IPS-20b (cell line): ENCODE measurements around the gene SIGLEC15.

Source experiments
- H3K27ac ChIP-seq: one replicate; pipeline ENCODE4 v1.5.1; 2013; ENCODE audit warnings: low read length
- H3K27me3 ChIP-seq: 2 replicates; pipeline ENCODE4 v1.6.1; 2013; ENCODE audit warnings: mild to moderate bottlenecking, low read length, inconsistent platforms; ENCODE audit not compliant: insufficient read depth
- H3K36me3 ChIP-seq: 2 replicates; pipeline ENCODE4 v1.6.1; 2013; ENCODE audit warnings: low read depth, mild to moderate bottlenecking, inconsistent platforms, low read length, moderate library complexity; ENCODE audit not compliant: insufficient read depth
- H3K4me1 ChIP-seq: 2 replicates; pipeline ENCODE4 v1.6.1; 2013; ENCODE audit warnings: mild to moderate bottlenecking, control low read depth, inconsistent platforms, low read length, moderate library complexity; ENCODE audit not compliant: insufficient read depth
- H3K4me3 ChIP-seq: 2 replicates; pipeline ENCODE4 v1.5.1; 2013; ENCODE audit warnings: mild to moderate bottlenecking, low read length, inconsistent platforms
- H3K9ac ChIP-seq: 2 replicates; pipeline ENCODE4 v1.6.1; 2013; ENCODE audit warnings: low read depth, mild to moderate bottlenecking, inconsistent platforms, low read length, moderate library complexity
- H3K9me3 ChIP-seq: 2 replicates; pipeline ENCODE4 v1.6.1; 2013; ENCODE audit warnings: mild to moderate bottlenecking, low read depth, low read length, inconsistent platforms; ENCODE audit not compliant: insufficient read depth

The SIGLEC15 gene

DNA sequence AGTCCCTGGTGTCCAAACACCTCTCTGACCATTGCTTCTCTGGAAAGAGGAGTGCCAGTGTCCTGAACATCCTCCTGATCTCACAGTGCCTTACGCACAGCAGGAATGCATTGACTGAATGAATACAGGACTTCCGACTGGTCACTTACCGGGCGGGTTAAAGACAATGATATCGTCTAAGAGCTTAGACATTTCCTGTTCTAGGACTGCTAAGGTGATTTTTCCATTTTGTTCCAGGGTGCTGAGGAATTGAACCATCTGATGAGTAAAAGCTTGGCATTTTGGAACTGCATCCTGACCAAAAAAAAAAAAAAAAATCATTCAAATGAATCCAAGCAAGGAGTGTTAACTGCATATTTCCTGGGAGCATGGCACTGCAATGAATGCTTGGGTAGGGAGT is 40.0 kb downstream of the SIGLEC15 start:
- no peak overlapping the region for H3K9ac ChIP-seq
- H3K4me1 ChIP-seq, result no peaks in the 10 kb centered on the region
- no peak overlapping the region for H3K4me3 ChIP-seq
- H3K36me3 ChIP-seq, result peaks cover 42% of the 10 kb centered on the region
- H3K27me3 ChIP-seq, result no peaks in the 10 kb centered on the region
- no peaks in the 10 kb centered on the region for H3K9me3 ChIP-seq
- H3K27ac ChIP-seq, result no peak overlapping the region

DNA sequence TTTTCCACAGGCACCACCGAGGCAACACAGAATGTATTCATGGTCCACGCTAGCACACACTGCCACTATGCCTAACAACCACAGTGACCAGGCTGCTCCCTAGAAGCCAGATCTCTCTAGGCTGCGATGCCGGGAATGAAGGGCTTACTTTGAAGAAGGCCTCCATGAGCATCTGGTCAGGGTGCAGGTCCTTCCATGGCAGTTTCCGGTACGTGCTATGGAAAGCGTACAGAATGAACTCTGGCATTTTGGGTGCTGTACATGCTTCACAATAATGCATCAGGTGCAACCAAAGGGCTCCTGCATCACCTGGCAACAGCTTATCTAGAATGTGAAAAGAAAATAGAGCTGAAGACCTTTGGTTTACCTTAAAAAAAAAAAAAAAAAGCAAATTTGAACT is 44.9 kb downstream of the SIGLEC15 start:
- no peak overlapping the region for H3K27ac ChIP-seq
- H3K27me3 ChIP-seq, result no peaks in the 10 kb centered on the region
- no peaks in the 10 kb centered on the region for H3K9me3 ChIP-seq
- H3K4me3 ChIP-seq, result no peak overlapping the region
- no peaks in the 10 kb centered on the region for H3K4me1 ChIP-seq
- peaks cover 38% of the 10 kb centered on the region for H3K36me3 ChIP-seq
- H3K9ac ChIP-seq, result no peak overlapping the region

DNA sequence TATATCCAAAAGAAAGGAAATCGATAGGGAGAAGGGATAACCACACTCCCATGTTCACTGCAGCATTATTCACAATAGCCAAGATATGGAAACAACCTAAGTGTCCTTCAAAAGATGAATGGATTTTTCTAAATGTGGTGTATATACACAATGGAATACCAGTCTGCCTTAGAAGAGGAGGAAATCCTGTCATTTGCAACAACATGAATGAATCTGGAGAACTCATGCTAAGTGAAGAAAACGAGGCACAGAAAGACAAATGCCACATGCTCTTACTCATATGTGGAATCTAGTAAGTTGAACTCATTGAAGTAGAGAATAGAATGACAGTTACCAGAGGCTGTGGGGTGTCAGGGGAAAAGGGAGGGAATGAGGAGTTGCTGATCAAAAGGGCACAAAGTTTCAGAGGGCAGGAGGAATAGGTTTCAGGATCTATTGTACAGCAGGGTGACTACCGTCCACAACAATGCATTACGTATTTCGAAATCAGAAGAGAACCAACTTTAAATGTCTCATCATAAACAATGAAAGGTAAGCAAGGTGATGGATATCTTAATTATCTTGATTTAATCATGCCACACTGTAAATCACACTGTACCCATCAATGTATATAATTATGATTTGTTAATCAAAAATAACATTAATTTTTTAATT is 46.1 kb downstream of the SIGLEC15 start:
- Histone ChIP-seq H3K36me3 (peaks cover 33% of the 10 kb centered on the region), H3K27me3 (no peaks in the 10 kb centered on the region), H3K4me3 (no peak overlapping the region), H3K9me3 (no peaks in the 10 kb centered on the region), H3K9ac (no peak overlapping the region), H3K4me1 (no peaks in the 10 kb centered on the region), H3K27ac (no peak overlapping the region)

DNA sequence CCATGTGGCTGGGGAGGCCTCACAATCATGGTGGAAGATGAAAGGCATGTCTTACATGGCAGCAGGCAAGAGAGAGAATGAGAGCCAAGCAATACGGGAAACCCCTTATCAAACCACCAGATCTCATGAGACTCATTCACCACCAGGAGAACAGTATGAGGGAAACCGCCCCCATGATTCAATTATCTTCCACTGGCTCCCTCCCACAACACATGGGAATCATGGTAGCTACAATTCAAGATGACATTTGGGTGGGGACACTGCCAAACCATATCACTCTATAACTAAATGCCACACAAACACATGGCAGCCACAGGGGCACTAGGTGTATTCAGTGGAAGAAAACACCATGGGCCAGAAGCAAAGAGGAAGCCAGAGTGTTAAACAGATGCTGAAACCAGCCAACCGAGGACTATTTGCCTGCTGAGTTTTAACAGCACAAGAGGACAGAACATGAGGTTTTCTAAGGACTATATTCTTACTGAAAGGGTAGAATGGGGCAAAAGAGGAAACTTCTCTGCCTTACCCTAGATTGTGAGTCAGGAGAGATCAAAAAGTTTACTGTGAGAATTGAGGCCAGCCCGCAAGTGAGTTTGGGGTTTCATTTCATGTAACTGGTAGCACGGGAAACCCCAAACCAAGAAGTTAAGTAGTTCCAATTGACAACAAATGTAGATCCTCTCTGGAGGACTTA is 49.2 kb downstream of the SIGLEC15 start:
- Histone ChIP-seq H3K36me3 (peaks cover 44% of the 10 kb centered on the region), H3K9me3 (no peaks in the 10 kb centered on the region), H3K27me3 (no peaks in the 10 kb centered on the region), H3K9ac (no peak overlapping the region), H3K27ac (no peak overlapping the region), H3K4me3 (no peak overlapping the region), H3K4me1 (no peaks in the 10 kb centered on the region)

DNA sequence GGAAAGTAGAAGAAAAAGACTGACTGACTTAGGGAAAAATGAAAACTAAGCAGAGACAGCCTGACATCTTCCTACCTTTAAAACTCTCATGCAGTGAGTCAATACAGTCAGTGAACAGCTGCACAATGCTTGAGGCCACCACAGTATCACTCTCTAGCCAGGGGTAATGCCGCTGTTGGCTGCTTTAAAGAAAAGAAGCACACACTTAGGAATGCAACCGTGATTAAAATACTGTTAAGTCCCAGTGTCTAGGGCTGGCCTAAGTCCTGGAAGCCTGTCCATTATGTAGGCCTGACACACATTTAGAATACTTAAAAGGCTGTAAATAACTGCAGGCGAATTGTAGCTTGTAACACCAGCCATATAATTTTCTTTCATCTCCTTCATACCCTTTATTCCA is 50.7 kb downstream of the SIGLEC15 start:
- Histone ChIP-seq H3K4me1 (no peaks in the 10 kb centered on the region), H3K27me3 (no peaks in the 10 kb centered on the region), H3K4me3 (no peak overlapping the region), H3K36me3 (peaks cover 37% of the 10 kb centered on the region), H3K27ac (no peak overlapping the region), H3K9me3 (no peaks in the 10 kb centered on the region), H3K9ac (no peak overlapping the region)

DNA sequence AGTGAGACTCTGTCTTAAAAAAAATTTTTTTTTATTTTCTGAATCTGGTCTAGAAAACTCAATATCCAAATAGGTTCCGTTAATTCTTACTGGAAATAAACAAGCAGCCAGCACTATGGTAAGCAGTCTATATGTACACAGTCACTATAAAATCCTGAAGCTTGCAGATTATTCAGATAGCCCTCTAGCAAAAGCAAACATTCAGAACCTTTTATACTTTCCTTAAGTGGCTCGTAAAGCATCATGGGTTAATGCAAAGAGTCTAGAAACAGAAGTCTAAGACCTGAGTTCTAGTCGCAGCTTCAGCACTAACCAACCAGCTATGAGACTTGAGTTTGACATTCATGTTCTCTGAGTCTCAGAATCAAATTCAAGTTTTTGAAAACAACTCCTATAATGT is 51.9 kb downstream of the SIGLEC15 start:
- H3K27me3 ChIP-seq, result no peaks in the 10 kb centered on the region

DNA sequence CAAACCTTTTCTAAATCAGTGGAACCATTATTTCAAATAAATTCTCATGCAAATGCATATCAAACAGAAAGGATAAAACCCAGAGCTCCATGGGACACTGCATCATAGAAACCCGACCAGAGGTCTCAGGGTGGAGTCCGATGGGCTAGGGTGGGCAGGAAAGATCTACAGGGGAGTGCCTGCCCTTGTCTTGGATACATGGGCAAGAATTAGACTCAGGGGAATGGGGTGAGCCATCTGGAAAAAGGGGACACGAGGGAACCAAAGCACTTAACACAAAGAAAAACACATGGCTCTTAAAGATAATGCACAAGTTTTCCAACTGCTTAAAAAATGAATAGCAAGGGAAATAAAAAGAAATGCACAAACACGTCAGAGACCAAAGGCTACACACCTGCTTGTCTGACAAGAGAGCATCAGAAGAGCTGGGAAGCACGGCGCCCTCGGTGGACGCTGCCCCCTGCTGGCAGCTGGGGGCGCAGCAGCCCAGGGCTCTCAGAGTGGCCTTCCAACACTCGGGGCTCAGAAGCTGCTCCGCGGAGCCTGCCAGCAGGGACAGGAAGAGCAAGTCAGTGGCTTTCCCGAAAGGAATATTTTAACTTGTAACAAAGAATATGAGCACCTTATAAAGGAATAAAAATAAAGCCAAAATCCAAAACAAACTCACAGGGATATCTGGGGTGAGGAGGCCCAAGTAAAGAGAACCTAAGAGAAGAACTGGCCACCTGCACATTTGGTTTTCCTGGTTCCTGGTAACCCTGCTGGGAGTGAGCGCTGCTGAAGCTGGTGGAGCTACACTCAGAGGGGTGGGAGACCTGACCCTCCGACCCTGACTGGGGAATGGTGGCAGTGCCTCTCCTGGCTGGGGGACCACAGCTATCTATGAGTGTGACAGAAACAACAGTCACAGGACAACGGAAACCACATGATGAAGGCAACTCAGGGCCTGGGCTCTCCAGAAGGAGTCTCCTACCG is 54.5 kb downstream of the SIGLEC15 start:
- no peaks in the 10 kb centered on the region for H3K4me1 ChIP-seq
- H3K27ac ChIP-seq, result no peak overlapping the region
- no peak overlapping the region for H3K9ac ChIP-seq
- H3K9me3 ChIP-seq, result no peaks in the 10 kb centered on the region
- H3K36me3 ChIP-seq, result peaks cover 46% of the 10 kb centered on the region
- no peaks in the 10 kb centered on the region for H3K27me3 ChIP-seq
- H3K4me3 ChIP-seq, result no peak overlapping the region

More for the DNA sequence above, 51.9 kb downstream of the SIGLEC15 start:
- H3K9me3 ChIP-seq, result no peaks in the 10 kb centered on the region
- no peak overlapping the region for H3K27ac ChIP-seq
- no peak overlapping the region for H3K9ac ChIP-seq
- no peaks in the 10 kb centered on the region for H3K4me1 ChIP-seq
- H3K4me3 ChIP-seq, result no peak overlapping the region
- peaks cover 46% of the 10 kb centered on the region for H3K36me3 ChIP-seq

DNA sequence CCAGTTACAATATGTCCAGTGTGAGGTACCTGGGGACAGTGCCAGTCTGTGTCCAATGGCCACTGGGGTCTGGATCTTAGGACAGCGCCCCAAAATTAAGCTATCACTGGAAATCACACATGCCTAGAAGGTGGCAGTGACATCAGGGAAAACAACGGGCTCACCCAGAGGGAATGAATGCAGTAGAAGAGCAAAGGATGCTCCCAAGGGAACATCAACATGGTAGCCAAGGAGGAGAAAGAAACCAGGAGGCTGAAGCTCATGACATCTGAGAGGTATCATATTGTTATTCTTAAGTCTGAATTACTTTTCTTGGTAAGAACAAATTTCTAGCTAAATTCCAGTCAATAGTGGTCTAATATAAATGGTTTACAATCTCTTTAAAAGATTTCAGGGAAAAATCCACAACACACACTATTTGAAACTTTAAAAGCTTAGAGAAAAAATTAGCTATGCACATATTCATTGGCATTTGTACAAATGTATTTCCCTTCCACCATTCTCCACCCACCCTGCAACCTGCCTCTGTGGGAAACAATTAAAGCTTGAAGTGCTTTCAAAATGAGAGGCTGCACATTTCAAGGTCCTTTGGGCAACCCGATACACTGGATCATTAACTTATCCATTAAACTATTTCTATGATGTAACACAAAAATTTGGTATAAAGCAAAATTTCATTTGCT is 55.5 kb downstream of the SIGLEC15 start:
- Histone ChIP-seq H3K27me3 (no peaks in the 10 kb centered on the region), H3K9ac (no peak overlapping the region), H3K9me3 (no peaks in the 10 kb centered on the region), H3K4me3 (no peak overlapping the region), H3K27ac (no peak overlapping the region), H3K36me3 (peaks cover 39% of the 10 kb centered on the region; the same call in 1 of the 2 replicates), H3K4me1 (no peaks in the 10 kb centered on the region)

DNA sequence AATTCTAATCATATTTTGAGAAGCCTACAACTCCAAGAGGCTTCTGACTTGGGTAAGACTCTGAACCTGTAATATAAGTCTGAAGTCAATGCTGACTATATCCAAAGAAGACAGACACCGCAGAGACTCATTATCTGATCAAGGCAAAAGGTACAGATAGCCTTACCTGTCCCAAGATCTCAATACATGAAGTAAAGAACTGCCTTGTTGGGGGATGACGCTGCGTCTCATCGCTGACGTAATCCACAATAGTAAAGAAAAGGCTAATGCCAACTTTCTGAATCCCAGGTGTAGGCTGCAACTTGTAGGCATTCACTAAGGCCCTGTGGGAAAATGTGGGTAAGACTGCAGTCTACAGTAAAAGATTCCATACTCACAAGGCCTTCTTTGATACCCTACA is 62.1 kb downstream of the SIGLEC15 start:
- Histone ChIP-seq H3K4me1 (no peaks in the 10 kb centered on the region), H3K9me3 (no peaks in the 10 kb centered on the region), H3K9ac (no peak overlapping the region), H3K4me3 (no peak overlapping the region), H3K36me3 (peaks cover 18% of the 10 kb centered on the region; the same call in 1 of the 2 replicates), H3K27me3 (no peaks in the 10 kb centered on the region), H3K27ac (no peak overlapping the region)

DNA sequence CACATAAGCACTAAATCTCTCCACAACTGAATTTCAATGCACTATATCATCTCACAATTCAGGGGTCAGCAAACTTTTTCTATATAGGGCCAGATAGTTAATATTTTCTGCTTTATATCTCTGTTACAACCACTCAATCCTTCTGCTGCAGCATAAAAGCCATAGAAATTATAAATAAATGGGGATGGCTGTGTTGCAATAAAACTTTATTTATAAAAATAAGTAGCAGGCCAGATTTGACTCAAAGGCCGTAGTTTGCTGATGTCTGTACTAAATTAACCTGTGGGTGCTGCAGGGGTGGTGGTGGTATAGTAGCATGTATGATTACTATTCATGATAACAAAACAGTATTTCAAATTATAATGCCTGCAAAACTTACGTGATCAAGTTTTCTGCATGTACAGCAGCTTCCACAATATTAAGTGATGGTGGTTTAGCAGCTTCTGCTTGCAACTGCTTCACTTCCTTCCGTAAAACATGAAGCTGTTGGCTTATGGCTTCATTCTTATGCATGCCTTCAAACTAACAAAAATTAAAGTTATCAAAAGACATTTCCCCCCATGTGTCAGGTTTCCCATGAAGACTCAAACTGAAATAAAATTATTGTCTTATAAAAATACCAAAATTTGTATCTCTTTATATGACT is 64.1 kb downstream of the SIGLEC15 start:
- Histone ChIP-seq H3K9me3 (no peaks in the 10 kb centered on the region), H3K4me1 (no peaks in the 10 kb centered on the region), H3K36me3 (peaks cover 9% of the 10 kb centered on the region; the same call in 1 of the 2 replicates), H3K27me3 (no peaks in the 10 kb centered on the region), H3K4me3 (no peak overlapping the region), H3K27ac (no peak overlapping the region), H3K9ac (no peak overlapping the region)

DNA sequence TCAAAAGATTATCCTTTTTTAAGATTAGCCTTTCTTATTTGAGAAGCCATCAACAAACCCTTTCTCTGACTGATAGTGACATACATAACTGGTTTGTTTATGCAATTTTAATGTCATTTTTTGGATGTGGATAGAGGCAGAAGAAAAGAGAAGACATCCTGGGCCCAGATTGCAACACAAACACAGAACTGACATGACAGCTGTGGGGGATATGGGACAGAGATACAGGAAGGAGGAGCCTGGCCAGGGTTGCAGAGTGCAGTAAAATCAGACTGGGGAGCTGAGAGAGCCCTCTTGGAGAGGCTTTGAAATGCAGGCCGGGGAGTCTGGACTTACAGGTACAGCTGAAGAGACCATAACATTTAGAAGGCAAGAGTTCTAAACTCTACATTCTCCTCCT is 65.1 kb downstream of the SIGLEC15 start:
- Histone ChIP-seq H3K36me3 (0 out of 2 replicates have a peak, but pooled peaks cover 5% of the 10 kb centered on the region), H3K27me3 (no peaks in the 10 kb centered on the region), H3K9me3 (no peaks in the 10 kb centered on the region), H3K27ac (no peak overlapping the region), H3K4me3 (no peak overlapping the region), H3K4me1 (no peaks in the 10 kb centered on the region), H3K9ac (no peak overlapping the region)
